Body of pancreas (tissue), 4 donors: ENCODE data around the gene EVX2. TPM values are rescaled to one million over a fixed set of nuclear protein-coding genes. Genes with fewer than 3 reads are reported as not detected.

Experiments used
- ATAC-seq: fragments of 150-250 bp; one replicate; pipeline ENCODE4 v1.9.1; 2016
- DNase-seq, 4 donors: peaks; one replicate each; pipeline ENCODE4 v3.0.0-alpha.2; 2019
- H3K27ac ChIP-seq, 4 donors: fragments of 200-600 bp; sonication (generic); 1 replicate in 3 of 4; 2 replicates in 1 of 4; pipeline versions ENCODE4 v1.5.1 to v1.6.1; 2016 to 2019; ENCODE audit warnings: mild to moderate bottlenecking in 1 of 4, mixed read lengths in 1 of 4, moderate library complexity in 1 of 4
- H3K27me3 ChIP-seq, 2 donors: fragments of 200-600 bp; sonication (generic); one replicate each; pipeline ENCODE4 v1.6.0; 2016; ENCODE audit warnings: mild to moderate bottlenecking in 1 of 2
- H3K36me3 ChIP-seq, 2 donors: fragments of 200-600 bp; sonication (generic); replicated peaks in 1 of 2; 2 replicates each; pipeline ENCODE4 v1.5.1; 2016; ENCODE audit warnings: low read depth in 2 of 2; ENCODE audit not compliant: insufficient read depth in 1 of 2
- H3K4me1 ChIP-seq: fragments of 200-600 bp; sonication (generic); one replicate; pipeline ENCODE4 v1.6.0; 2016
- H3K4me3 ChIP-seq, 2 donors: fragments of 200-600 bp; sonication (generic); 1 replicate in 1 of 2; 2 replicates in 1 of 2; pipeline ENCODE4 v1.5.1; 2016 to 2019
- H3K9me3 ChIP-seq, 3 donors: fragments of 200-600 bp; sonication (generic); 1 replicate in 2 of 3; 2 replicates in 1 of 3; pipeline ENCODE4 v1.5.1; 2016
- POLR2A ChIP-seq, 3 donors: fragments of 450-650 bp; IDR thresholded peaks; one replicate each; pipeline ENCODE4 v1.6.1; 2016; ENCODE audit warnings: antibody characterized with exemption in 3 of 3, mild to moderate bottlenecking in 2 of 3
- WGBS, 2 donors: methylation state at CpG; one replicate each; pipeline ENCODE4 v1.1.5; 2017; 5-methylcytosine and 5-hydroxymethylcytosine counted together
- intact Hi-C: fragments of 100-400 bp; cut with DNase I; formaldehyde crosslinking; loops from one replicate; pipeline ENCODE4 v1.15.1; 2023
- total RNA-seq, 2 donors: library from RNA; depleted of rRNA; stranded (reverse); fragments of >200 nt; gene quantifications; one replicate each; pipeline ENCODE4 v1.1.0, GENCODE V29; 2016
- TF ChIP-seq, protein P1 (sequence below), 7 experiments: fragments of 450-650 bp in 4 of 7; fragments of 200-600 bp in 3 of 7; sonication (generic) in 3 of 7; IDR thresholded peaks; one replicate each; pipeline ENCODE4 v1.5.1; 2016 to 2019; ENCODE audit warnings: antibody characterized with exemption in 7 of 7

EVX2 gene
- total RNA-seq, 2 donors from 2014 or later = not detected

DNA sequence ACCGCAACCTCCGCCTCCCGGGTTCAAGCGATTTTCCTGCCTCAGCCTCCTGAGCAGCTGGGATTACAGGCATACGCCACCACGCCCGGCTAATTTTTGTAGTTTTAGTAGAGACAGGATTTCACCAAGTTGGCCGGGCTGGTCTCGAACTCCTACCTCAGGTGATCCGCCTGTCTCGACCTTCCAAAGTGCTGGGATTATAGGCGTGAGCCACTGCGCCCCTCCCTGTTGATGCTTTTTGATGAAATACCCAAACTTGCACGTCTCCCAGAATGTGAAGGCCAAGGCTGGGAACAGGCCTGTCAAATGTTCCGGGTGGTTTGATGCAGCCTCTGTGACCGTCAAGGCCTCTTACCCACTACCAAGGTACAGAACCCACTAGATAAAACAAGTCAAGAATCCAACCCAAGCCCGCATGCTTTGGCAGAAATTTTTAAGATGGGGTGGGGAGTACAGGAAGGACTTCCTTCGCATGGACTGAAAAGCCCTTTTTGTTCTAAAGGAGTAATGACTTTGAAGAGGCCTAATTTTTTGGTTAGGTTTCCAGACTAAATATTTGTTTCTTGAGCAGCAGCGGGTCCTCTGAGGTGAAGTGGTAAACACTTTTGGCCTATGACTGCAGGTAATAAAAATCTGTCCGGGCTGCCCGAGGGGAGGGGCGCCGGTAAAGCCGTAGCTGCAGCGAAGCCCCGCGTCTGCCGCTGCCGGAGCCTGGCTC, 3.7 kb upstream of the EVX2 start:
- DNase-seq (no peak), ATAC-seq (no peak)
- Histone ChIP-seq H3K4me1 (peaks cover 28% of the 10 kb centered on the region), H3K27me3 (peaks cover 6 to 81% of the 10 kb centered on the region in 2 donors), H3K36me3 (no peaks in the 10 kb centered on the region), H3K9me3 (no peaks in the 10 kb centered on the region), H3K4me3 (no peak overlapping the region), H3K27ac (no peak overlapping the region)
- 18 to 26% methylated on average over 29 of the region's 29 CpGs for WGBS, 2 donors
- intact Hi-C loops = loop anchor here (10.0 kb wide), 1 partner anchor 723 kb away; no protein-coding TSS in a partner anchor
- no peak for TF ChIP-seq POLR2A (IDR thresholded peaks at IDR 0.05)
- TF ChIP-seq, protein P1, sequence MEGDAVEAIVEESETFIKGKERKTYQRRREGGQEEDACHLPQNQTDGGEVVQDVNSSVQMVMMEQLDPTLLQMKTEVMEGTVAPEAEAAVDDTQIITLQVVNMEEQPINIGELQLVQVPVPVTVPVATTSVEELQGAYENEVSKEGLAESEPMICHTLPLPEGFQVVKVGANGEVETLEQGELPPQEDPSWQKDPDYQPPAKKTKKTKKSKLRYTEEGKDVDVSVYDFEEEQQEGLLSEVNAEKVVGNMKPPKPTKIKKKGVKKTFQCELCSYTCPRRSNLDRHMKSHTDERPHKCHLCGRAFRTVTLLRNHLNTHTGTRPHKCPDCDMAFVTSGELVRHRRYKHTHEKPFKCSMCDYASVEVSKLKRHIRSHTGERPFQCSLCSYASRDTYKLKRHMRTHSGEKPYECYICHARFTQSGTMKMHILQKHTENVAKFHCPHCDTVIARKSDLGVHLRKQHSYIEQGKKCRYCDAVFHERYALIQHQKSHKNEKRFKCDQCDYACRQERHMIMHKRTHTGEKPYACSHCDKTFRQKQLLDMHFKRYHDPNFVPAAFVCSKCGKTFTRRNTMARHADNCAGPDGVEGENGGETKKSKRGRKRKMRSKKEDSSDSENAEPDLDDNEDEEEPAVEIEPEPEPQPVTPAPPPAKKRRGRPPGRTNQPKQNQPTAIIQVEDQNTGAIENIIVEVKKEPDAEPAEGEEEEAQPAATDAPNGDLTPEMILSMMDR (IDR thresholded peaks at IDR 0.05) = no peak

DNA sequence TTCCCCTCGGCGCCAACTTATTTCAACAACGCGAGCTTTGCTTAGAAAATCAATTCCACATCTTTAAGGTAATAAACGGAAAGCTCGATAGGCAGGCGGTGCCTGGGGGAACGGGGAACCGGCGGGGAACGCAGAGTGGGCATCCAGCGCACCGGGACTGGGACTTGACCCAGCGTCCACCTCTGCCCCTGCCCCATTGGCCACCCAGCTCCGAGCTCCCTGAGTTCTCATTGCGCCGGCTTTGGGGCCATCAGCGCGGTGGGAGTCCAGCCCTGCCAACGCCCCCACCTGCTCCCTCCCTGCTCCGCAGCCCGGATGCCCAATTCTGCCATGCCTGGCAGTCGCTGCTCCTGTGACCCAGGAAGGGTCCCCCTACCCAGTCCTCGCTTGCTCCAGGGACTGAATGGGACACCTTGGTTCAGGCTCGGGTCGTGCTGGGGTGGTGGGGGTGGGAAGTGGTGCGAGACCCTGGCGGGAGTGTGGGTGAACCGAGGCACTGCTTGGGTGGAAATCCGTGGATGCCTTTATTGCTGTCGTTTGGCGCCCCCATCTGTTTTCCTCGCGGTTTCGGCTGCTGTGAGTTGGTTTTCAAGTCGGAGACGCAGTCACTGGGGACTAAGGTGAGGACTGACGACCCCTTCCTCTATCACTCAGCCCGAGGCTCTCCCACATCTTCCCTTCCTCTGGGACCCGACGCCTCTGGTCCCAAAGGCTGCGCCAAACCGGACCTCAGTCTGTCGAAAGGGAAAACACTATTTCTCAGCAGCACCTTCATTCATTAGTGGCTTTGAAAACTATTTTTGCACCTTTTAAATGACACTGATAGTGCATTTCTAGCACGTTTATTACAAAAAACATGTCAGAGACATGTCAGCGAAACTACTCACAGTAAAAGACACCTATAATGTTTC, 2.4 kb upstream of the EVX2 start:
- TF ChIP-seq POLR2A (IDR thresholded peaks at IDR 0.05) = no peak
- TF ChIP-seq, protein P1 (IDR thresholded peaks at IDR 0.05) = peak in 5 of 7 experiments; percentile 11 to 44 (median 25)
- WGBS, 2 donors = 2 to 4% methylated on average over 35 to 46 of the region's 46 CpGs
- no peak for ATAC-seq

DNA sequence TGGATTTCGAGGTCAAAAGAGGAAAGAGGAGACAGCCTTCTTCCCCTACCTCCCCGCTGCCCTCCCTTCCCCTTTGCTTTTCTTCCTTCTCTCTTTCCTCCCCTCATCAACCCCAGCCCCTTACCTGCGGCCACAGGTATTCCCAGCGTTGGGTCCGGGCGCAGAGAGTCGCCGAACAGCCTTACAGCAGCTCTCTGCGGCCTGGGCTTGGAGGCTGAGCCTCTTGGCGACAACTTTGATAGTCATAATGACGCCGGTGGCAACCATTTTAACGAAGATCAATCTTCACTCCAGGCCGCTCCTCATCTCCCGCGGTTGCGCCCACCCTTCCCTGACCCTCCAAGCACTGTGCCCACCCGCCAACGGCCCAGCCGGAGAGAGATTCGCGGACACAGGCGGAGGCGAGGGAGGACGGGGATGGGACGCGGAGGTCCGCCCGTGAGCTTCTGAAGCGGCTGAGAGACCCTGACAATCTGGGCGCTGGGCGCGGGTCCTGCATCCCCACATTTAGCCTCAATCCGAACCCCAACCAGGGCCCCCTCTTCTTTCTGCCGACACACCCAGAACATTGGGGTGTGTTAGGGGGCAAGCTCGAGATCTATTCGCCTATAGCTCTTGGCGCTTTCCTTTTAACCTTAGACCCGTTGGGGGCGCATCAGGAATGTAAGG, 1.5 kb upstream of the EVX2 start:
- no peak for TF ChIP-seq POLR2A (IDR thresholded peaks at IDR 0.05)
- TF ChIP-seq, protein P1 (IDR thresholded peaks at IDR 0.05) = no peak
- Histone ChIP-seq H3K4me3 (no peak overlapping the region), H3K27me3 (peaks cover 6 to 88% of the 10 kb centered on the region in 2 donors), H3K9me3 (peaks cover 0 to 8% (median 0%) of the 10 kb centered on the region in 3 donors), H3K27ac (no peak overlapping the region), H3K36me3 (no peaks in the 10 kb centered on the region), H3K4me1 (peaks cover 34% of the 10 kb centered on the region)
- DNase-seq (no peak), ATAC-seq (no peak)
- 4 to 9% methylated on average over 28 to 40 of the region's 40 CpGs for WGBS, 2 donors
- intact Hi-C loops = loop anchor here (10.0 kb wide), 1 partner anchor 720 kb away; no protein-coding TSS in a partner anchor

More for the DNA sequence above, 2.4 kb upstream of the EVX2 start:
- Histone ChIP-seq H3K27me3 (peaks cover 6 to 83% of the 10 kb centered on the region in 2 donors), H3K4me1 (peaks cover 27% of the 10 kb centered on the region), H3K36me3 (no peaks in the 10 kb centered on the region), H3K4me3 (no peak overlapping the region), H3K27ac (no peak overlapping the region), H3K9me3 (peaks cover 0 to 2% (median 0%) of the 10 kb centered on the region in 3 donors)
- peak in 2 of 4 donors; percentile 21 to 55 for DNase-seq
- intact Hi-C loops = loop anchor here (10.0 kb wide), 1 partner anchor 721 kb away; no protein-coding TSS in a partner anchor

DNA sequence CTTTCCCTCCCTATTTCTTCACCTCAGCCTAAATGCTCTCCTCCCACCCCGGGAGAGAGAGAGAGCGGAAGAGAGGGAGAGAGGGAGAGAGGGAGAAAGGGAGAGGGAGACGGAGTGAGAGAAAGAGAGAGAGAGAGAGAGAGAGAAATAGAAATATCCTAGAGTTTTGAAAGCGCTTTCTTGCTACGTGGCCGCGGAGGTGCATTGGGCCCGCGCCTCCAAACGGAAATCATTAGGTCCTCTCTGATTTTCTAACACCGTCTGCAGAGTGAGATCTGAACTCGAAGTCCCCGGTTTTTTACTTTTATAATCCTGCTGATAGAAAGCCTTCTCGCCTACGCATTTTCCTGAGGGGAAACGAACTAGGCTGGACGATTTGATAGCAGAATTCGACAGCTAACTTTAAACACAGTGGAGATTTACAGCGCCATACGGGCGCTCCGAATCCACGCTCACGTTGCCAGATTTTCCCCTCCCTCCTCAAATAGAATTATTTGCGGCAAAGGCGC, 903 bp upstream of the EVX2 start:
- H3K4me1 ChIP-seq = peaks cover 38% of the 10 kb centered on the region

More for the DNA sequence above, 903 bp upstream of the EVX2 start:
- intact Hi-C loops = loop anchor here (10.0 kb wide), 1 partner anchor 720 kb away; no protein-coding TSS in a partner anchor
- Histone ChIP-seq H3K27me3 (peaks cover 6 to 88% of the 10 kb centered on the region in 2 donors), H3K9me3 (peaks cover 0 to 8% (median 0%) of the 10 kb centered on the region in 3 donors), H3K4me3 (no peak overlapping the region), H3K27ac (no peak overlapping the region), H3K36me3 (no peaks in the 10 kb centered on the region)
- no peak for DNase-seq
- WGBS, 2 donors = 4 to 10% methylated on average over 26 of the region's 26 CpGs
- TF ChIP-seq POLR2A (IDR thresholded peaks at IDR 0.05) = no peak
- TF ChIP-seq, protein P1 (IDR thresholded peaks at IDR 0.05) = no peak
- no peak for ATAC-seq
